Medulla oblongata (tissue), 1 donor: Measurements from ENCODE around the gene MBD4.

Experiments used
- DNase-seq: peaks from one replicate; pipeline ENCODE4 v3.0.0-alpha.2; 2015; ENCODE audit errors: extremely low spot score

Gene MBD4

GRCh38 chr3:129463094-129463493, 23.3 kb upstream of the MBD4 start:
- no peak for DNase-seq

GRCh38 chr3:129462361-129462968, 22.7 kb upstream of the MBD4 start:
- no peak for DNase-seq

DNA sequence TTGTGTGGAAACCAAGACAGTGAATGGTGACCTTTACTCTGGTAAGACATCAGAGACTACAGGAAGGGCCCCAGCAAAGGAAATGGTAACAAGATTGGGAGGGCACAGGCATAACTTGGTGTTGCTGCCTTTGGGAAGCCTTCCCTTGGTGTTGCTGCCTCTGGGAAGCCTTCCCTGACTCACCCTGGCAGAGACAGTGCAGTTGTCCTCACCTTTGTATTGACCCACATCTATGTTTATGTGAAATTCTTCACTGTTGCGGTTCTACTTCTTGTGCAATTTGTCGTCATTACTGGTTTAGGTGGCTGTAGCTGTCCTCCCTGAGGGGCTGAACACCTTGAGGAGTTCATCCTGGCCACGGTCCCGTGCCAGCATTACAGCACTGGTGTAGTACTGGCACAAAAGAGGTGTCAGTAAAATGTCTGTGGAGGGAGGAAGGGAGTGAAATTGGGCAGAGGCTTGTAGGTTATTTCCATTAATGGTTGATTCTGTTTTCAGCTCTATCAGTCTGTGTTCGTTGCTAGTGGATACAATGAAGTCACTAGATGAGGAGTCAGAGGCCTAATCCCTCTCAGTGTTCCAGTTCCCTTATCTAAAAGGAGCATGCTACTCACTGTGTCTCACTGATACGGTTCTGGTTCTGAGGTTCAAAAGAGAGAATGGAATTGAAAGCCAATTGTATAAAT, 21.9 kb upstream of the MBD4 start:
- no peak for DNase-seq

DNA sequence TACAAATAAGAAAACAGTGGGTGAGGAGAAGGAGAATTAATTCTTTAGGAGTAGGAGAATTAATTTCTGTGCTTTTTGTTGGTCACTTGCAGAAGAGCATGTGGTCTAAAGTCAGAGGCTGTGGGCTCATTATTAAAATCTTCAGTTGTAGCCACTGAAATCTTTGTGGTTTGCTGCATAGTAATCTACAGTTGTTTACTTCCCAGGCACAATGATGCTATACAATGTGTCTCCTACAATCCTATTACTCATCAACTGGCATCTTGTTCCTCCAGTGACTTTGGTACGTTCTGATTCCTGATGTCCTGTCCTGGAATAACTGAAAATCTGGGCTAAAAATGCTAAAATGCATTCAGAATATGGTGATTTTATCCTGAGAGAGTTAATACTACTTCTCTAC, 21.3 kb upstream of the MBD4 start:
- no peak for DNase-seq

DNA sequence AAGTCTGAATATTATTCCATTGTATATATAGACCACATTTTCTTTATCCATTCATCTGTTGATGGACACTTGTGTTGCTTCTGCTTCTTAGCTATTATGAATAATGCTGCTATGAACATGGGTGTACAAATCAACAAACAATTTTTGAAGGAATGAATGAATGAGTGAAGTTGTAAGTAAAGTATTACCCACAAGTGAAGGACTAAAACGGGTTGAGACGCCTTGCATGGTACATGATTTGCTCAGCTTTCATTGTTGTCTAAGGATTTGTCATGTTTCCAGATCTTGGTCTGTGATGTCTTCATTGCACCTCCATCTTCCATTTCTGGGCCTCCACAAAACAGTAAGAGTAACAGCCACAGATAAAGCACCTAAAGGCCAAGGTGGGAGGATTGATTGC, 20.8 kb upstream of the MBD4 start:
- no peak for DNase-seq

DNA sequence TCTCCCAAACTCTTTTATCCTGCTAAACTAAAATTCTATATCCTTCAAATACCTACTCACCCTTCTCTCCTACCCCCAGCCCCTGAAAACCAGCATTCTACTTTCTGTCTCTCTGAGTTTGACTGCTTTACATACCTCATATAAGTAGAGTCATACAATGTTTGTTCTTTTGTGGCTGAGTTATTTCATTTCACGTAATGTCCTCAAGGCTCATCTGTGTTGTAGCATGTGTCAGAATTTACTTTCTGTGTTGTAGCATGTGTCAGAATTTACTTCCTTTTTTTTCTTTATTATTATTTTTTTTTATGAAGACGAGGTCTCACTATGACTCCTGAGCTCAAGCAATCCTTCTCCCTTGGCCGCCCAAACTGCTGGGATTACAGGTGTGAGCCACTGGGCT, 20.4 kb upstream of the MBD4 start:
- DNase-seq = no peak

GRCh38 chr3:129453732-129454131, 14.0 kb upstream of the MBD4 start:
- DNase-seq = no peak

GRCh38 chr3:129449279-129450115, 9.7 kb upstream of the MBD4 start:
- no peak for DNase-seq

- DNase-seq = no peak
These were observed 8.6 kb upstream of the MBD4 start for GRCh38 chr3:129448186-129448895.

GRCh38 chr3:129446926-129447325, 7.2 kb upstream of the MBD4 start:
- no peak for DNase-seq

GRCh38 chr3:129445471-129445870, 5.7 kb upstream of the MBD4 start:
- DNase-seq = no peak

GRCh38 chr3:129442947-129443346, 3.2 kb upstream of the MBD4 start:
- DNase-seq = no peak

- no peak for DNase-seq
These were observed 2.7 kb upstream of the MBD4 start for GRCh38 chr3:129442486-129442885.

- DNase-seq = peak; percentile 75
These were observed 2.0 kb upstream of the MBD4 start for GRCh38 chr3:129441782-129442181.

- no peak for DNase-seq
These were observed 1.5 kb upstream of the MBD4 start for GRCh38 chr3:129441215-129441614.

- no peak for DNase-seq
These were observed 956 bp upstream of the MBD4 start for GRCh38 chr3:129440618-129441190.

- peak; percentile 61 for DNase-seq
These were observed 427 bp downstream of the MBD4 start for GRCh38 chr3:129439226-129439816.

DNA sequence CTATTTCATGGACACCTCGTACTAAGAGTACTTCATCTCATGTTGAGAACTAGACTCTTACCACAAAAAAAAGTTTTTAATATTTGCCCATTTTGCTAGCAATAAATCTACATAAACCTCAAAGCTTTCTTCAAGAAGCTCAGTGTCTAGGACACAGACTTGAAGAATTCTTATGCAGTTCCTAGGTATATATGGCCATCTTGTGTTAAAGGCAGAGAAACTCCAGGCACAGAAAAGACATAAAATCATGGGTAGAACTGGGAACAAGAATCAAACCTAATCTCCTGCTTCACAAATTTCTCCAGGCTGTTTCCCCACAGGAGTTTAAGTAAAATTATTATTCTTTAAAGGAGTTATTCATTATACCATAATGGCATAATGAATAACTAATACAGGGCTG, 4.4 kb downstream of the MBD4 start:
- DNase-seq = no peak

DNA sequence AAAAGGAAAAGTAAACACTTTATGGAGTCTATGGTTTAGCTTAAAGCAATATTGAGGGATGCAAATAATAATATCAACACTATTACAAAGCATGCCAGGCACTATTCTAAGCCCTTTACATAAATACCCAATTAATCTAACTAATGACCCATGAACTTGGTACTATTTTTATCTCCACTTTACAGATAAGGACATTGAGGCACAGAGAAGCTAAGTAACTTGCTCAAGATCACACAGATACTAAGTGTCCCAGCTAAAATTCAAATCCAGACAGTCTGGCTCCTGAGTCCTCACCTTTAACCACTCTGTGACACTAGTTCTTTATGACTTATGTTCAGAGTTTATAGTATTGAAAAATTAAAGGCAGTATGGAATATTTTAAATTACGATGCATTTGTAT, 5.6 kb downstream of the MBD4 start:
- no peak for DNase-seq

DNA sequence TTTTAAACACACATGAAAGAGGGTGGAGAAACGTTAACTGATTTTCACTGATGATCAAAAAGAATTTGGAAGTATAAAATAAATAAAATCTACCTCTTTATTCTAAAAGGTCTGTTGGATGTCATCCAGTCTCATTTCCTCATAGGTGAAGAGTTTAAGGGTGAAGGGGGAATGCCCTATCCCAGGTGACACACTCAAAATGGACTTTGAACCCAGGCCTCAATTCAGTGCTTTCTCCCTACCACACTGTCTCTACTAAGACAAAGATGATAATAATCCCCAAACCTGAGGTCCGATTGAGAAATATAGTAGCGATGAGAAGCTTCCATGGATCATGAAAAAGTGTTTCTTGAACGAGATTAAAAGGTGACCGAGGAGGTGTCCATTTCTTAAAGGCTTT, 6.2 kb downstream of the MBD4 start:
- no peak for DNase-seq

DNA sequence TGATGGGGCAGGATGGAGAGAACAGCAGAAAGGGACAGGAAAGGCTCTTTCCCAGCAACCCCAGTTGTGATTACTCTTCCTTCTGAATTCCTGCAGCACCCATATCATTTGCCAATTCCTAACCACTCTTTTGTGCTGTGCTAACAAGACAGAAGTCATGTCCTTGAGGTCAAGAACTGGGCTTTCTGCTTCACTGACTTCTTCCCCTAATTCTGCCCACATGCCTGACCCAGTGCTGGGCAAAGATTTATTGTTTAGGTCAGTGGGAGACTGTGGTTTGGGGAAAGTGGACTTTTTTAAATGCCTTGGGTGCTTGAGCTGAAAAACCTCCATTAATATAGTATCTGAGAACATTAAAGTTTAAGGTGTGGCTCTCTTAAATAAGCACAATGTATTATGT, 7.1 kb downstream of the MBD4 start:
- DNase-seq = no peak

GRCh38 chr3:129432036-129432435, 7.7 kb downstream of the MBD4 start:
- DNase-seq = no peak
